ENCODE measurements around the gene FRMD8. TPM values are rescaled to one million over a fixed set of nuclear protein-coding genes. Genes with fewer than 3 reads are reported as not detected.

FRMD8 gene
- total and polyA plus RNA-seq, 8 donors = 15.8 to 31.9 (median 20.7) TPM

Other genes starting within 250 kb of the FRMD8 start
- not detected for gene SPDYC, start 216.4 kb upstream of the FRMD8 start, total RNA-seq
- not detected for gene SPDYC, start 216.4 kb upstream of the FRMD8 start, polyA plus RNA-seq (ENCODE audit: insufficient read length in 6 of 6)
- 100 to 1,000 TPM; 232 to 248 TPM for gene CAPN1, start 204.7 kb upstream of the FRMD8 start, total RNA-seq
- 100 to 1,000 TPM in 1 of 6 donors, 10 to 100 TPM in 5; 80.5 to 100 (median 86.0) TPM for gene CAPN1, start 204.7 kb upstream of the FRMD8 start, polyA plus RNA-seq (ENCODE audit: insufficient read length in 6 of 6)
- 10 to 100 TPM in 1 of 2 donors, 1 to 10 TPM in 1; 9.4 to 19.2 TPM for gene POLA2, start 124.7 kb upstream of the FRMD8 start, total RNA-seq
- 10 to 100 TPM; 19.3 to 30.2 (median 22.7) TPM for gene POLA2, start 124.7 kb upstream of the FRMD8 start, polyA plus RNA-seq (ENCODE audit: insufficient read length in 6 of 6)
- 10 to 100 TPM; 11.6 to 18.5 TPM for gene CDC42EP2, start 71.8 kb upstream of the FRMD8 start, total RNA-seq
- gene CDC42EP2, start 71.8 kb upstream of the FRMD8 start, polyA plus RNA-seq (ENCODE audit: insufficient read length in 6 of 6) = 10 to 100 TPM in 1 of 6 donors, 1 to 10 TPM in 5; 4.6 to 12.5 (median 8.5) TPM
- 10 to 100 TPM; 47.4 to 51.4 TPM for gene DPF2, start 52.8 kb upstream of the FRMD8 start, total RNA-seq
- gene DPF2, start 52.8 kb upstream of the FRMD8 start, polyA plus RNA-seq (ENCODE audit: insufficient read length in 6 of 6) = 10 to 100 TPM; 85.0 to 94.8 (median 92.4) TPM
- under 1 TPM; 0.21 to 0.32 TPM for gene TIGD3, start 31.9 kb upstream of the FRMD8 start, total RNA-seq
- gene TIGD3, start 31.9 kb upstream of the FRMD8 start, polyA plus RNA-seq (ENCODE audit: insufficient read length in 6 of 6) = under 1 TPM in 5 of 6 donors, not detected in 1; 0.14 to 0.39 (median 0.24) TPM
- 1 to 10 TPM; 8.4 to 9.8 TPM for gene SLC25A45, start 4.0 kb upstream of the FRMD8 start, total RNA-seq
- 10 to 100 TPM; 10.7 to 17.0 (median 12.8) TPM for gene SLC25A45, start 4.0 kb upstream of the FRMD8 start, polyA plus RNA-seq (ENCODE audit: insufficient read length in 6 of 6)
- gene NEAT1, start 36.2 kb downstream of the FRMD8 start, total RNA-seq = 1,000 to 10,000 TPM; 1,146 to 1,441 TPM
- gene NEAT1, start 36.2 kb downstream of the FRMD8 start, polyA plus RNA-seq (ENCODE audit: insufficient read length in 6 of 6) = 100 to 1,000 TPM; 106 to 190 (median 144) TPM
- over 10,000 TPM; 12,400 to 15,875 TPM for gene MALAT1, start 112.4 kb downstream of the FRMD8 start, total RNA-seq
- 100 to 1,000 TPM; 608 to 824 (median 717) TPM for gene MALAT1, start 112.4 kb downstream of the FRMD8 start, polyA plus RNA-seq (ENCODE audit: insufficient read length in 6 of 6)
- gene SCYL1, start 138.4 kb downstream of the FRMD8 start, total RNA-seq = 10 to 100 TPM; 81.2 to 82.5 TPM
- 10 to 100 TPM; 51.7 to 71.5 (median 59.4) TPM for gene SCYL1, start 138.4 kb downstream of the FRMD8 start, polyA plus RNA-seq (ENCODE audit: insufficient read length in 6 of 6)
- 100 to 1,000 TPM in 1 of 2 donors, 10 to 100 TPM in 1; 70.8 to 157 TPM for gene LTBP3, start 171.7 kb downstream of the FRMD8 start, total RNA-seq
- 100 to 1,000 TPM; 235 to 322 (median 257) TPM for gene LTBP3, start 171.7 kb downstream of the FRMD8 start, polyA plus RNA-seq (ENCODE audit: insufficient read length in 6 of 6)
- 10 to 100 TPM; 21.7 to 32.3 TPM for gene ZNRD2, start 183.8 kb downstream of the FRMD8 start, total RNA-seq
- gene ZNRD2, start 183.8 kb downstream of the FRMD8 start, polyA plus RNA-seq (ENCODE audit: insufficient read length in 6 of 6) = 10 to 100 TPM; 44.1 to 55.7 (median 54.2) TPM
- 10 to 100 TPM; 47.1 to 57.5 TPM for gene FAM89B, start 185.9 kb downstream of the FRMD8 start, total RNA-seq
- gene FAM89B, start 185.9 kb downstream of the FRMD8 start, polyA plus RNA-seq (ENCODE audit: insufficient read length in 6 of 6) = 10 to 100 TPM; 20.7 to 35.7 (median 31.8) TPM
- gene EHBP1L1, start 189.4 kb downstream of the FRMD8 start, total RNA-seq = 100 to 1,000 TPM in 1 of 2 donors, 10 to 100 TPM in 1; 57.0 to 133 TPM
- gene EHBP1L1, start 189.4 kb downstream of the FRMD8 start, polyA plus RNA-seq (ENCODE audit: insufficient read length in 6 of 6) = 10 to 100 TPM; 28.5 to 39.7 (median 35.4) TPM
- gene KCNK7, start 209.2 kb downstream of the FRMD8 start, total RNA-seq = 1 to 10 TPM in 1 of 2 donors, not detected in 1; 2.0 TPM
- gene KCNK7, start 209.2 kb downstream of the FRMD8 start, polyA plus RNA-seq (ENCODE audit: insufficient read length in 6 of 6) = 1 to 10 TPM in 1 of 6 donors, under 1 TPM in 5; 0.21 to 1.2 (median 0.47) TPM
- 100 to 1,000 TPM in 1 of 2 donors, 10 to 100 TPM in 1; 74.7 to 100 TPM for gene MAP3K11, start 227.6 kb downstream of the FRMD8 start, total RNA-seq
- gene MAP3K11, start 227.6 kb downstream of the FRMD8 start, polyA plus RNA-seq (ENCODE audit: insufficient read length in 6 of 6) = 10 to 100 TPM; 43.9 to 64.0 (median 56.6) TPM
- 10 to 100 TPM; 36.7 to 44.5 TPM for gene PCNX3, start 229.1 kb downstream of the FRMD8 start, total RNA-seq
- gene PCNX3, start 229.1 kb downstream of the FRMD8 start, polyA plus RNA-seq (ENCODE audit: insufficient read length in 6 of 6) = 10 to 100 TPM; 19.9 to 35.4 (median 25.3) TPM